SK-N-SH treated with all-trans-retinoic acid at 6 μM for 48 hours (cell line): Measurements from ENCODE around the gene LFNG.

Experiments
- ATAC-seq: fragments of 200-7000 bp; cut with Tn5 transposase; 3 replicates; pipeline ENCODE4 v1.9.1; 2020; ENCODE audit warnings: mild to moderate bottlenecking, moderate library complexity
- ARNTL ChIP-seq: fragments of 450-650 bp; formaldehyde crosslinking; IDR thresholded peaks from 2 replicates; pipeline ENCODE4 v1.5.0; 2020; ENCODE audit warnings: low read depth, mild to moderate bottlenecking, moderate library complexity, borderline replicate concordance
- BACH2 ChIP-seq: fragments of 250-450 bp; sonication (Bioruptor Pico); IDR thresholded peaks from 2 replicates; pipeline ENCODE4 v1.9.0; 2021; ENCODE audit warnings: mild to moderate bottlenecking, borderline replicate concordance
- CREB5 ChIP-seq: fragments of 250-450 bp; sonication (Bioruptor Pico); IDR thresholded peaks from 2 replicates; pipeline ENCODE4 v1.5.1; 2020; ENCODE audit warnings: low read depth, mild to moderate bottlenecking, moderate library complexity
- CSDC2 ChIP-seq: fragments of 250-450 bp; sonication (Bioruptor Pico); IDR thresholded peaks from 2 replicates; pipeline ENCODE4 v1.5.0; 2020; ENCODE audit warnings: mild to moderate bottlenecking, moderate library complexity
- CSRNP3 ChIP-seq: fragments of 250-450 bp; sonication (Bioruptor Pico); IDR thresholded peaks from 2 replicates; pipeline ENCODE4 v1.5.1; 2021; ENCODE audit warnings: mild to moderate bottlenecking, moderate library complexity
- GLIS3 ChIP-seq: fragments of 250-450 bp; sonication (Bioruptor Pico); IDR thresholded peaks from 2 replicates; pipeline ENCODE4 v1.5.0; 2020; ENCODE audit warnings: mild to moderate bottlenecking, moderate library complexity
- ISL1 ChIP-seq: fragments of 250-450 bp; sonication (Bioruptor Pico); IDR thresholded peaks from 2 replicates; pipeline ENCODE4 v2.1.2; 2022; ENCODE audit warnings: mild to moderate bottlenecking, moderate library complexity
- POU6F1 ChIP-seq: fragments of 250-450 bp; sonication (Bioruptor Pico); IDR thresholded peaks from 2 replicates; pipeline ENCODE4 v1.8.0; 2021; ENCODE audit warnings: low read depth, mild to moderate bottlenecking, moderate library complexity, borderline replicate concordance
- PPARA ChIP-seq: fragments of 250-450 bp; sonication (Bioruptor Pico); IDR thresholded peaks from 2 replicates; pipeline ENCODE4 v1.5.0; 2020; ENCODE audit warnings: mild to moderate bottlenecking, borderline replicate concordance
- RARB ChIP-seq: fragments of 250-450 bp; sonication (Bioruptor Pico); IDR thresholded peaks from 2 replicates; pipeline ENCODE4 v1.8.0; 2021; ENCODE audit warnings: mild to moderate bottlenecking, moderate library complexity
- SNAI2 ChIP-seq: fragments of 250-450 bp; sonication (Bioruptor Pico); IDR thresholded peaks from 2 replicates; pipeline ENCODE4 v1.5.0; 2020; ENCODE audit warnings: mild to moderate bottlenecking, moderate library complexity
- TCF4 ChIP-seq: fragments of 250-450 bp; sonication (Bioruptor Pico); IDR thresholded peaks from 2 replicates; pipeline ENCODE4 v1.8.0; 2021; ENCODE audit warnings: mild to moderate bottlenecking, moderate library complexity, borderline replicate concordance
- TOX ChIP-seq: fragments of 250-450 bp; sonication (Bioruptor Pico); IDR thresholded peaks from 2 replicates; pipeline ENCODE4 v1.8.0; 2021; ENCODE audit warnings: mild to moderate bottlenecking, moderate library complexity, borderline replicate concordance
- TSHZ2 ChIP-seq: fragments of 250-450 bp; sonication (Bioruptor Pico); IDR thresholded peaks from 2 replicates; pipeline ENCODE4 v1.5.0; 2020; ENCODE audit warnings: mild to moderate bottlenecking, moderate library complexity
- ZC3H10 ChIP-seq: fragments of 250-450 bp; sonication (Bioruptor Pico); IDR thresholded peaks from 2 replicates; pipeline ENCODE4 v1.5.1; 2021; ENCODE audit warnings: mild to moderate bottlenecking, moderate library complexity
- ZFP30 ChIP-seq: fragments of 450-650 bp; formaldehyde crosslinking; IDR thresholded peaks from 2 replicates; pipeline ENCODE4 v1.5.0; 2022; ENCODE audit warnings: mild to moderate bottlenecking, moderate library complexity
- ZNF565 ChIP-seq: fragments of 450-650 bp; formaldehyde crosslinking; conservative IDR thresholded peaks from 2 replicates; pipeline ENCODE4 v1.5.0; 2020; ENCODE audit warnings: low read depth, mild to moderate bottlenecking, moderate library complexity
- ZNF70 ChIP-seq: fragments of 450-650 bp; formaldehyde crosslinking; IDR thresholded peaks from 2 replicates; pipeline ENCODE4 v1.5.0; 2020; ENCODE audit warnings: mild to moderate bottlenecking, moderate library complexity
- TF ChIP-seq, protein P1 (sequence below): fragments of 250-450 bp; sonication (Bioruptor Pico); IDR thresholded peaks from 2 replicates; pipeline ENCODE4 v1.8.0; 2020; ENCODE audit warnings: mild to moderate bottlenecking, moderate library complexity, borderline replicate concordance

The LFNG gene

DNA sequence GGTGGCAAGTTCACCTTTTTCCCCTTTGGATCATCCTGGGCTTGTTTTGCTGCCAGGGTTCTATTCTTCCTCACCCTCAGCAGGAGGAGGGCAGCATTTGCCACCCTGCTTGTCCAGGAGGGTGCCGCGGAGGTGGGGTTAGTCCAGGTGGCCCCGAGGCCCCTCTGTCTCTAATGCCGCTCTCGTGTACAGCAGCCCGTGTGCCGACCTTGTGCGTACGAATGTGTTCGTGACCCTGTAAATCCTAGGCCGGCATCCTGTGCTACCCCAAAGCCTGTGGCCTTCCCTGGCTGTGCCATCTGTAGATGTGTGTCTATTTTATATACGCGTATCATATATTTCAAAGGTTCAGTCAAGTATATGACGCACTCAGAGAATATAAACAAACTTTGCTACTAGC is 49.8 kb downstream of the LFNG start:
- ATAC-seq: no peak
- TF ChIP-seq RARB (CRISPR knock-in tag): no peak
- TF ChIP-seq TCF4 (CRISPR knock-in tag): no peak
- TF ChIP-seq ZNF565 (CRISPR knock-in tag): no peak
- no peak for TF ChIP-seq ISL1 (CRISPR knock-in tag)
- TF ChIP-seq PPARA (CRISPR knock-in tag): no peak
- no peak for TF ChIP-seq GLIS3

DNA sequence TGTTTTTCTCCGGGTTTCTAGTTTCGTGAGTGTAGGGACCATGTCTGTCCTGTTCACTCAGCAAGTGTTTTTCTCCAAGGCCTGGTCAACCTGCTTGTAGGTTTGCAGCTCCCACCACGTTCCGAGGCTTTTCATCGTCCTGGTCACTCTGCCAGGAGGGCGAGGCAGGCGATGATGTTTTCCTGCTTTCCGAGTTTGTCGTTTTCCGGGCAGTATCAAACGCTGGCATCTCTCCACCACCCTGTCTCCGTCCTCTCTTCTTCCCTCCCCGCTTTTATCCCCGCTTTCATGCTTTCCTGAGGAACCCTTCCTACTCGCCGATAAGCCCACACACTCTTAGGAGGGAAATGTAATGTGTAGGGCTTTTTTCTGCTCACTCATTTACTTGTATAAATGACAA is 50.4 kb downstream of the LFNG start:
- ATAC-seq: no peak

DNA sequence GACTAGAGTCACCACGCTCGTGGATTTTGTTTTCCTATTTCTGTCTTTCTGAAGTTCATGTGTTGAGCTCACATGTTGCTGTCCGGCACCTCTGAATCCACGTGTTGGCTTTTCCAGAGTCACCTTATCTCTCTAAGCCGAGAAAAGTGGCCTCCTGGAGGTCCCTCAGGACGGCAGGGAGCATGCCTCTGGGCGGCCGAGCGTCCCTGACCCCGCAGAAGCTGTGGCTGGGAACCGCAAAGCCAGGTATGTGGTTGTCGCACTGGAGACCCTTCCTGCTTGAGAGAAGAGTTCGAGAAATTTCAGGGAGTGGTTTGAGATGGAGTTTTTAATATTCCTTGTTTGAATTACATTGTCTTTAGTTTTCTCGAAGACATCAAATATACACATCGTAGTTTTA is 51.8 kb downstream of the LFNG start:
- no peak for ATAC-seq
- TF ChIP-seq ZNF565 (CRISPR knock-in tag) (no peak), CSDC2 (CRISPR knock-in tag) (no peak), ZNF70 (CRISPR knock-in tag) (no peak), POU6F1 (CRISPR knock-in tag) (no peak), CREB5 (CRISPR knock-in tag) (no peak), ARNTL (CRISPR knock-in tag) (no peak), PPARA (CRISPR knock-in tag) (no peak), GLIS3 (no peak), CSRNP3 (CRISPR knock-in tag) (no peak), TOX (CRISPR knock-in tag) (no peak), TSHZ2 (CRISPR knock-in tag) (no peak)

More for the DNA sequence above, 50.4 kb downstream of the LFNG start:
- TF ChIP-seq SNAI2 (CRISPR knock-in tag) (no peak), ZFP30 (CRISPR knock-in tag) (no peak), BACH2 (CRISPR knock-in tag) (no peak), RARB (CRISPR knock-in tag) (no peak), ZNF70 (CRISPR knock-in tag) (no peak), GLIS3 (no peak), ZC3H10 (CRISPR knock-in tag) (no peak)
- TF ChIP-seq, protein P1, sequence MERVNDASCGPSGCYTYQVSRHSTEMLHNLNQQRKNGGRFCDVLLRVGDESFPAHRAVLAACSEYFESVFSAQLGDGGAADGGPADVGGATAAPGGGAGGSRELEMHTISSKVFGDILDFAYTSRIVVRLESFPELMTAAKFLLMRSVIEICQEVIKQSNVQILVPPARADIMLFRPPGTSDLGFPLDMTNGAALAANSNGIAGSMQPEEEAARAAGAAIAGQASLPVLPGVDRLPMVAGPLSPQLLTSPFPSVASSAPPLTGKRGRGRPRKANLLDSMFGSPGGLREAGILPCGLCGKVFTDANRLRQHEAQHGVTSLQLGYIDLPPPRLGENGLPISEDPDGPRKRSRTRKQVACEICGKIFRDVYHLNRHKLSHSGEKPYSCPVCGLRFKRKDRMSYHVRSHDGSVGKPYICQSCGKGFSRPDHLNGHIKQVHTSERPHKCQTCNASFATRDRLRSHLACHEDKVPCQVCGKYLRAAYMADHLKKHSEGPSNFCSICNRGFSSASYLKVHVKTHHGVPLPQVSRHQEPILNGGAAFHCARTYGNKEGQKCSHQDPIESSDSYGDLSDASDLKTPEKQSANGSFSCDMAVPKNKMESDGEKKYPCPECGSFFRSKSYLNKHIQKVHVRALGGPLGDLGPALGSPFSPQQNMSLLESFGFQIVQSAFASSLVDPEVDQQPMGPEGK (CRISPR knock-in tag): no peak
